WI38 (cell line): ENCODE data around the gene DNAH10.

Source experiments
- H3K4me3 ChIP-seq: 2 replicates; pipeline ENCODE4 v1.5.1; 2011; ENCODE audit warnings: low read depth, mild to moderate bottlenecking, control low read depth, low read length
- CTCF ChIP-seq: IDR thresholded peaks from 2 replicates; pipeline ENCODE4 v1.5.1; 2012; ENCODE audit warnings: low read depth, mild to moderate bottlenecking, control low read depth, low read length

The DNAH10 gene

GRCh38 chr12:123747309-123747708 is 14.8 kb upstream of the DNAH10 start:
- H3K4me3 ChIP-seq = no peak overlapping the region
- TF ChIP-seq CTCF = no peak

GRCh38 chr12:123748161-123748560 is 13.9 kb upstream of the DNAH10 start:
- no peak for TF ChIP-seq CTCF

GRCh38 chr12:123748661-123749060 is 13.4 kb upstream of the DNAH10 start:
- H3K4me3 ChIP-seq = no peak overlapping the region
- TF ChIP-seq CTCF = no peak

More at GRCh38 chr12:123748161-123748560, 13.9 kb upstream of the DNAH10 start:
- no peak overlapping the region for H3K4me3 ChIP-seq

GRCh38 chr12:123749355-123749754 is 12.7 kb upstream of the DNAH10 start:
- no peak for TF ChIP-seq CTCF
- no peak overlapping the region for H3K4me3 ChIP-seq

GRCh38 chr12:123750159-123750656 is 11.9 kb upstream of the DNAH10 start:
- H3K4me3 ChIP-seq = no peak overlapping the region
- no peak for TF ChIP-seq CTCF

GRCh38 chr12:123752046-123752445 is 10.1 kb upstream of the DNAH10 start:
- H3K4me3 ChIP-seq = no peak overlapping the region
- TF ChIP-seq CTCF = no peak

GRCh38 chr12:123754041-123754772 is 7.9 kb upstream of the DNAH10 start:
- H3K4me3 ChIP-seq = no peak overlapping the region
- TF ChIP-seq CTCF = no peak
